HG03521 (cell line): Measurements from ENCODE around the gene ZDHHC20.
A peak's percentile ranks its signal among the peaks of the same experiment; 100 is the strongest.

Source experiments
- ATAC-seq: cut with Tn5 transposase; IDR thresholded peaks from one replicate; pipeline ENCODE4 v1.9.1; 2021; ENCODE audit warnings: mild to moderate bottlenecking, moderate library complexity; ENCODE audit not compliant: unreplicated experiment

Gene ZDHHC20

GRCh38 chr13:21458813-21459701 lies at the start of gene ZDHHC20:
TSS of gene ZDHHC20 (minus strand) at chr13:21459303. CDS start at chr13:21459171, 132 bp downstream.
- peak; percentile 93 for ATAC-seq

- ATAC-seq: no peak
These were observed 45.3 kb upstream of the ZDHHC20 start for GRCh38 chr13:21504379-21504778.

- no peak for ATAC-seq
These were observed 42.6 kb upstream of the ZDHHC20 start for GRCh38 chr13:21501686-21502085.

- ATAC-seq: no peak
These were observed 27.2 kb upstream of the ZDHHC20 start for GRCh38 chr13:21486322-21486721.

GRCh38 chr13:21483748-21484147 lies 24.6 kb upstream of the ZDHHC20 start:
- no peak for ATAC-seq

- no peak for ATAC-seq
These were observed 22.3 kb upstream of the ZDHHC20 start for GRCh38 chr13:21481359-21481758.

- ATAC-seq: no peak
These were observed 20.0 kb upstream of the ZDHHC20 start for GRCh38 chr13:21478881-21479808.

GRCh38 chr13:21476893-21477472 lies 17.9 kb upstream of the ZDHHC20 start:
- ATAC-seq: no peak

- no peak for ATAC-seq
These were observed 16.0 kb upstream of the ZDHHC20 start for GRCh38 chr13:21475115-21475514.

GRCh38 chr13:21470785-21471184 lies 11.7 kb upstream of the ZDHHC20 start:
- no peak for ATAC-seq

GRCh38 chr13:21466527-21466926 lies 7.4 kb upstream of the ZDHHC20 start:
- ATAC-seq: no peak

- no peak for ATAC-seq
These were observed 6.6 kb upstream of the ZDHHC20 start for GRCh38 chr13:21465710-21466160.

- no peak for ATAC-seq
These were observed 4.3 kb upstream of the ZDHHC20 start for GRCh38 chr13:21463424-21463823.

- ATAC-seq: no peak
These were observed 2.0 kb upstream of the ZDHHC20 start for GRCh38 chr13:21461131-21461530.

GRCh38 chr13:21458451-21458812 lies 671 bp downstream of the ZDHHC20 start:
- no peak for ATAC-seq

- no peak for ATAC-seq
These were observed 5.6 kb downstream of the ZDHHC20 start for GRCh38 chr13:21453387-21454081.

- no peak for ATAC-seq
These were observed 8.2 kb downstream of the ZDHHC20 start for GRCh38 chr13:21450936-21451335.

- no peak for ATAC-seq
These were observed 12.4 kb downstream of the ZDHHC20 start for GRCh38 chr13:21446656-21447055.

- no peak for ATAC-seq
These were observed 13.3 kb downstream of the ZDHHC20 start for GRCh38 chr13:21445759-21446158.

- no peak for ATAC-seq
These were observed 15.9 kb downstream of the ZDHHC20 start for GRCh38 chr13:21443171-21443570.

GRCh38 chr13:21436582-21436981 lies 22.5 kb downstream of the ZDHHC20 start:
- no peak for ATAC-seq
